Left lung (tissue), 10 donors: ENCODE measurements around the gene PLEKHG5. TPM values are rescaled to one million over a fixed set of nuclear protein-coding genes. Genes with fewer than 3 reads are reported as not detected.

Experiments
- ATAC-seq: fragments of 200-7000 bp; cut with Tn5 transposase; one replicate; pipeline ENCODE4 v1.9.1; 2020; ENCODE audit warnings: moderate library complexity
- DNase-seq, 4 donors: peaks; one replicate each; pipeline ENCODE4 v3.0.0-alpha.2; 2013 to 2020
- H3K27ac ChIP-seq, 2 donors: fragments of 200-600 bp; sonication (generic) in 1 of 2; one replicate each; pipeline versions ENCODE4 v1.5.0 to v1.8.0; 2020 to 2021
- H3K27me3 ChIP-seq, 2 donors: fragments of 200-600 bp; sonication (generic) in 1 of 2; one replicate each; pipeline versions ENCODE4 v1.5.0 to v1.8.0; 2020 to 2021
- H3K36me3 ChIP-seq, 2 donors: fragments of 200-600 bp; sonication (generic) in 1 of 2; one replicate each; pipeline versions ENCODE4 v1.5.0 to v1.8.0; 2020 to 2021
- H3K4me1 ChIP-seq, 2 donors: fragments of 200-600 bp; one replicate each; pipeline ENCODE4 v1.8.0; 2021
- H3K4me3 ChIP-seq, 2 donors: fragments of 200-600 bp; sonication (generic) in 1 of 2; one replicate each; pipeline versions ENCODE4 v1.5.0 to v1.8.0; 2020 to 2021; ENCODE audit warnings: mild to moderate bottlenecking in 1 of 2
- H3K9me3 ChIP-seq, 2 donors: fragments of 200-600 bp; sonication (generic) in 1 of 2; one replicate each; pipeline versions ENCODE4 v1.5.0 to v1.8.0; 2020 to 2021
- intact Hi-C, 2 donors: fragments of 100-400 bp; cut with DNase I; formaldehyde crosslinking; loops; one replicate each; pipeline versions ENCODE4 v1.11.2 to v1.14.2; 2022
- polyA plus RNA-seq, 6 donors: library from polyadenylated mRNA; unstranded; fragments of 120-200 nt; gene quantifications; one replicate each; pipeline ENCODE4 v1.2.1, GENCODE V29; 2013; ENCODE audit not compliant: insufficient read length in 6 of 6
- total RNA-seq, 2 donors: library from RNA; stranded (reverse); fragmentation: NEBNext Ultra II Directional; extraction: Animal tissue kit (Norgen Biotek cat#: 25700); gene quantifications; one replicate each; pipeline ENCODE4 v1.2.1, GENCODE V29; 2021
- TF ChIP-seq, protein P1 (sequence below), 2 donors: fragments of 200-600 bp; sonication (generic) in 1 of 2; IDR thresholded peaks; one replicate each; pipeline versions ENCODE4 v1.5.0 to v1.8.0; 2021; ENCODE audit warnings: antibody characterized with exemption in 2 of 2
- donor health status: DM: no; HTN: yes; CAD: no.
- donor health status: DM: no; HTN: no; CAD: no.

PLEKHG5 gene
- total and polyA plus RNA-seq, 8 donors = 6.3 to 35.7 (median 28.8) TPM

DNA sequence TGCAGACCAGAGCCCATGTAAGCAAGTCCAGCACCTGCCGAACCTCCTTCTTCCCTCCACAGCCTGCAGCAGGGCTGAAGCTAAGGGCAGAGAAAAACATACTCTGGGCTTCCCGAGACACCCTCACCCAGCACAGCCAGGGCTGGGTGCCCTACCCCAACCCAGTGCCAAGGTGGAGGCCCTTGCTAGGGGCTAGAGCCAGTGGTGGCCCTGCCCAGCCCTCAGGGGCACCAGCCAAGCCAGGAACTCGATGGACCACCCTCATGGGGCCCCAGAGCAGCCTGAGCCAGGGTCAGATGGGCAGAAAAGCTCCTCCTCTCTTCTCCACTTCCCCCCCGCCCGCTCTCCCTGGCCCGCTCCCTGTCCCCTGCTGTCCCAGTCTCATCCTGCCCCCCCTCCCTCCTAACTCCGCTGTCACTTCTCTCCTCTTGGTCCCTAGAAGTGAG is 41.4 kb downstream of the PLEKHG5 start:
- no peaks in the 10 kb centered on the region for H3K9me3 ChIP-seq
- DNase-seq (no peak), ATAC-seq (no peak)
- TF ChIP-seq, protein P1, sequence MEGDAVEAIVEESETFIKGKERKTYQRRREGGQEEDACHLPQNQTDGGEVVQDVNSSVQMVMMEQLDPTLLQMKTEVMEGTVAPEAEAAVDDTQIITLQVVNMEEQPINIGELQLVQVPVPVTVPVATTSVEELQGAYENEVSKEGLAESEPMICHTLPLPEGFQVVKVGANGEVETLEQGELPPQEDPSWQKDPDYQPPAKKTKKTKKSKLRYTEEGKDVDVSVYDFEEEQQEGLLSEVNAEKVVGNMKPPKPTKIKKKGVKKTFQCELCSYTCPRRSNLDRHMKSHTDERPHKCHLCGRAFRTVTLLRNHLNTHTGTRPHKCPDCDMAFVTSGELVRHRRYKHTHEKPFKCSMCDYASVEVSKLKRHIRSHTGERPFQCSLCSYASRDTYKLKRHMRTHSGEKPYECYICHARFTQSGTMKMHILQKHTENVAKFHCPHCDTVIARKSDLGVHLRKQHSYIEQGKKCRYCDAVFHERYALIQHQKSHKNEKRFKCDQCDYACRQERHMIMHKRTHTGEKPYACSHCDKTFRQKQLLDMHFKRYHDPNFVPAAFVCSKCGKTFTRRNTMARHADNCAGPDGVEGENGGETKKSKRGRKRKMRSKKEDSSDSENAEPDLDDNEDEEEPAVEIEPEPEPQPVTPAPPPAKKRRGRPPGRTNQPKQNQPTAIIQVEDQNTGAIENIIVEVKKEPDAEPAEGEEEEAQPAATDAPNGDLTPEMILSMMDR (IDR thresholded peaks at IDR 0.05) = no peak
- no peaks in the 10 kb centered on the region for H3K36me3 ChIP-seq
- peaks cover 0 to 19% of the 10 kb centered on the region in 2 donors for H3K4me1 ChIP-seq
- no peak overlapping the region for H3K27ac ChIP-seq
- no peak overlapping the region for H3K4me3 ChIP-seq
- intact Hi-C loops = no loop called here
- H3K27me3 ChIP-seq = peaks cover 65 to 99% of the 10 kb centered on the region in 2 donors

DNA sequence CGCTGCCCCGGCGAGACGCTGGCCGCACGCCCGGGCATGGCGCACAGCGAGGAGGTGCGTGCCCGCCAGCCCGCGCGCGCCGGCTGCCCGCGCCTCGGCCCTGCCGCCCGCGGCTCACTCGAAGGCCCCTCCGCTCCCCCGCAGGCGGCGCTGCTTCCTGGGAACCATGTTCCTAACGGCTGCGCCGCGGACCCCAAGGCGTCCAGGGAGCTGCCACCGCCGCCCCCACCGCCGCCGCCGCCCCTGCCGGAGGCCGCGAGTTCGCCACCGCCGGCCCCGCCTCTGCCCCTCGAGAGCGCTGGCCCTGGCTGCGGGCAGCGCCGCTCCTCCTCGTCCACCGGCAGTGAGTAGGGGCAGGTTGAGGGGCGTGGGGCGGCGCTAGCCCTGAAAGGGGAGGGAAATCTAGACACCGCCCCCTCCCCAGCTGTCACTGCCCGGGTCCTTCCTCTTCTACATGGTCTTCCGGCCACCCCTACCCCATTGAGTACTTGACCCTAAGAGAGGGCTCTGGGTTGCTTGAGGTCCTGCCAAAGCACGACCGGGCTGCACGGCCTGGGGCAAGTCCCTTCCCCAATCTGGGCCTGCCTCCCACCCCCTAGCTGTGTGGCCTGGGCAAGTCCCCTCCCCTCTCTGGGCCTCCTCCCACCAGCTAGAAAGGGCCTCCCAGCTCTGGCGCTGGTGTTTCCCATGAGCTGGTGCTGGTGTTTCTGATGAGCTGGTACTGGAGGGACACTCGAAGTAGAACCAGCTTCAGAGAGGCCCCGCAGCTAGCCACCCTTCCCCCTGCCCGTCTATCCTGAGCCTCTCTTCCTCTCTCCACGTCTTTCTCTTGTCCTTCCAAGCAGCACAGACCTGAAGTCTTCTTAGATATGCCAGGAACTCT is 42.5 kb downstream of the PLEKHG5 start:
- intact Hi-C loops = no loop called here
- TF ChIP-seq, protein P1 (IDR thresholded peaks at IDR 0.05) = no peak
- Histone ChIP-seq H3K27me3 (peaks cover 55 to 98% of the 10 kb centered on the region in 2 donors), H3K27ac (no peak overlapping the region), H3K4me1 (peaks cover 0 to 19% of the 10 kb centered on the region in 2 donors), H3K36me3 (no peaks in the 10 kb centered on the region), H3K9me3 (no peaks in the 10 kb centered on the region), H3K4me3 (no peak overlapping the region)
- ATAC-seq (peak; percentile 28), DNase-seq (peak in 2 of 4 donors; percentile 43 to 77)

DNA sequence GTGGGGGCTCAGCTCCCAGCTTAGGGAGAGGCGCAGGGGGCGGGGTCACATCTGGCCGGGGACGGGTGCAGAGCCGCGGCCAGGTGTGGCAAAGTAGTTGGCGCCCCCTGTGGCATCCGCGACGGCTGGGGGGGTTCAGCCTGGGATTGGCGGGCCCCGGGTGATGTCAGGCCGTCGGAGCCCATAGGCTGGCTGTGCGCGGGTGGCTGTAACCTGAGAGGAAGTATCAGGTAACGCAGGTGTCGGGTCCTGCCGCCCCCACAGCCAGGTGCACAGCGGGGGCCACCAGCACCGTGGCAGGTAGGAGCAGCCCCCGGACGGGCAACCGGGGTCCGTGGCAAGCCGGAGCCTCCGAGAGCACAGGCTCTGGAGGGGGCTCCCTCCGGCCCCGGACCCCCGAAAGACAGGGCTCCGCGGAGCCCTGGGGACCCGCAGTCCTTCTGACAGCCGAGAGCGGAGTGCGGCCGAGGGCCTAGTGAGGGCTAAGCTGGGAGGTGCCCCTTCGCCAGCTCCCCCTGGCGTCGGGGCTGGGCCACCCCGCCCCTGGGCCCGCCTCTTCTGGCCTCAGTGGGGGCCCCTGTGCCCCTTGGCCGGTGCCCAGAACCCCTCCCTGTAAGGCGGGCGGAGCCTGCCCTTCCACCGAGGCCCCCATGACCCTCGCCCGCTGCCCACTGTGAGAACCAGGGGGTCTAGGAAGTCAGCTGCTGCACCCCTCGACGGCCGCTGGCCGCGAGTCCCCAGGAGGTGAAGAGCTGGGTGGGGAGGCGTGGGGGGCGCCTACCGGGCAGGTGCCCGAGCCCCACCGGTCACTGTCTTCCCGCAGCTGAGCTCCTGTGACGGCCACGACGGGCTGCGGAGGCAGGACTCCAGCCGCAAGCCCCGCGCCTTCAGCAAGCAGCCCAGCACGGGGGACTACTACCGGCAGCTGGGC is 43.4 kb downstream of the PLEKHG5 start:
- H3K27me3 ChIP-seq = peaks cover 48 to 97% of the 10 kb centered on the region in 2 donors
- DNase-seq (peak in 2 of 4 donors; percentile 52 to 74), ATAC-seq (peak; percentile 18)
- TF ChIP-seq, protein P1 (IDR thresholded peaks at IDR 0.05) = no peak
- H3K4me1 ChIP-seq = peaks cover 0 to 19% of the 10 kb centered on the region in 2 donors
- H3K27ac ChIP-seq = no peak overlapping the region
- H3K4me3 ChIP-seq = no peak overlapping the region
- H3K36me3 ChIP-seq = no peaks in the 10 kb centered on the region
- no peaks in the 10 kb centered on the region for H3K9me3 ChIP-seq
- intact Hi-C loops = no loop called here

DNA sequence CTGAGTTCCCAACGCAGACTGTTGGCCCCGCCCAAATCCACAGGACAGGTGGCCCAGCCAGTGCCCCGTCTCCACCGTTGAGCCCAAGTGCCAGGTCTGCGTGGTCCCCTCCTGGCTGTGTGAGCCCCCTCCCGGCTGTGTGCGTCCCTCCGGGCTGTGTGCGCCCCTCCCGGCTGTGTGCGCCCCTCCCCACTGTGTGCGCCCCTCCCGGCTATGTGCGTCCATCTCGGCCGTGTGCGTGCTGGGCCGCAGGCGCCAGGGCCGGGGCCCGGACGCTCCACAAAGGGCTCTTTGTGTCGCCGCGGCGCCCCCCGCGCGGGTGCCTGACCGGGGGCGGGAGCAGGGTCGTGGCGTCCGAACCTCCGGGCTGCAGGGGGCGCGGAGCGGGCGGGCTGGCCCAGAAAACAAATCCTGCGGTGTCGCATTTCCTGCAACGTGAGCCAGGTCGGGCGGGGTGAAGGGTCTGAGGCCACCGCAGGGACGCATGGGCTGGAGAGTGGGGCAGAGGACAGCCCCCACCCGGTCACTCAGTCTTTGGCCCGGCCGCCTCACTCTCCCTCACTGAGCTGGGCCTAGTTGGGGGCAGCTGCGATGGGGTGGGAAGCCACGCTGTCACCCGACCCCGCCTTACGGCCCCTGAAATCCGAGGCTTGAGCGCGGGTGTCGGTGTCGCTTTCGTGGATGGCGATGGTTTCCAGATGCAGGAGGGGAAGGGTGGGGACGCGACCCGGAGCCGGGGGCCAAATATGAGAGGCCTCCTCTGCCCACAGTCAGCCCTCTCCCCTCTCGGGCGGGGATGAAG is 44.2 kb downstream of the PLEKHG5 start:
- ATAC-seq = no peak
- peak in 1 of 4 donors; percentile 68 for DNase-seq
- Histone ChIP-seq H3K27ac (no peak overlapping the region), H3K4me1 (peaks cover 0 to 19% of the 10 kb centered on the region in 2 donors), H3K36me3 (no peaks in the 10 kb centered on the region), H3K9me3 (no peaks in the 10 kb centered on the region), H3K4me3 (no peak overlapping the region), H3K27me3 (peaks cover 42 to 94% of the 10 kb centered on the region in 2 donors)
- TF ChIP-seq, protein P1 (IDR thresholded peaks at IDR 0.05) = no peak
- intact Hi-C loops = no loop called here
